Smooth muscle cell (in vitro differentiated cells): ENCODE data around the gene BBS12. TPM values are rescaled to one million over a fixed set of nuclear protein-coding genes. Genes with fewer than 3 reads are reported as not detected.

ENCODE experiments used
- DNase-seq: peaks from one replicate; lab custom pipeline; 2025; ENCODE audit not compliant: unreplicated experiment; lab: John Stamatoyannopoulos, UW
- H2AFZ ChIP-seq: fragments of 200-600 bp; sonication (generic); 2 replicates; pipeline ENCODE4 v1.6.0; 2016; ENCODE audit warnings: antibody characterized with exemption, low read depth, mild to moderate bottlenecking
- H3F3A ChIP-seq: fragments of 200-600 bp; sonication (generic); 2 replicates; pipeline ENCODE4 v1.6.0; 2017; ENCODE audit warnings: antibody characterized with exemption, low read depth
- H3K27ac ChIP-seq: fragments of 200-600 bp; sonication (generic); 2 replicates; pipeline ENCODE4 v1.5.1; 2016; ENCODE audit warnings: low read depth, mild to moderate bottlenecking
- H3K27me3 ChIP-seq: fragments of 200-600 bp; sonication (generic); 2 replicates; pipeline ENCODE4 v1.6.1; 2016; ENCODE audit warnings: low read depth, mild to moderate bottlenecking
- H3K36me3 ChIP-seq: fragments of 200-600 bp; sonication (generic); 2 replicates; pipeline ENCODE4 v1.5.1; 2016; ENCODE audit warnings: low read depth
- H3K4me1 ChIP-seq: fragments of 200-600 bp; sonication (generic); 2 replicates; pipeline ENCODE4 v1.5.1; 2016; ENCODE audit warnings: low read depth
- H3K4me2 ChIP-seq: fragments of 200-600 bp; sonication (generic); 2 replicates; pipeline ENCODE4 v1.6.0; 2016; ENCODE audit warnings: mild to moderate bottlenecking
- H3K4me3 ChIP-seq: fragments of 200-600 bp; sonication (generic); 2 replicates; pipeline ENCODE4 v1.5.1; 2016; ENCODE audit warnings: mild to moderate bottlenecking
- H3K79me2 ChIP-seq: fragments of 200-600 bp; sonication (generic); 2 replicates; pipeline ENCODE4 v1.6.0; 2016; ENCODE audit warnings: low read depth, mild to moderate bottlenecking
- H3K9ac ChIP-seq: fragments of 200-600 bp; sonication (generic); 2 replicates; pipeline ENCODE4 v1.6.0; 2016; ENCODE audit warnings: low read depth
- H3K9me3 ChIP-seq: fragments of 200-600 bp; sonication (generic); replicated peaks from 2 replicates; pipeline ENCODE4 v1.5.1; 2016; ENCODE audit warnings: low read depth
- H4K20me1 ChIP-seq: fragments of 200-600 bp; sonication (generic); 2 replicates; pipeline ENCODE4 v1.6.0; 2016; ENCODE audit warnings: low read depth
- WGBS: methylation state at CpG from one replicate; pipeline ENCODE4 v1.1.7; 2016; ENCODE audit warnings: low lambda C conversion rate; 5-methylcytosine and 5-hydroxymethylcytosine counted together
- polyA plus RNA-seq: library from polyadenylated mRNA; unstranded; fragments of >200 nt; fragmentation: Nextera tagmentation; extraction: Ambion mirVana; gene quantifications from 2 replicates; pipeline ENCODE4 v1.2.1, GENCODE V29; 2016
- total RNA-seq: library from RNA; depleted of rRNA; stranded (reverse); fragments of >200 nt; gene quantifications from 2 replicates; pipeline ENCODE4 v1.2.3, GENCODE V29; 2014
- TF ChIP-seq, protein P1 (sequence below): fragments of 200-600 bp; sonication (generic); IDR thresholded peaks from 2 replicates; pipeline ENCODE4 v1.5.1; 2017; ENCODE audit warnings: borderline replicate concordance, mild to moderate bottlenecking, antibody characterized with exemption; ENCODE audit not compliant: insufficient read depth, poor library complexity, severe bottlenecking

Gene BBS12
- total and polyA plus RNA-seq, 2 experiments from 2014 or later, result 3.6 to 3.7 TPM

DNA sequence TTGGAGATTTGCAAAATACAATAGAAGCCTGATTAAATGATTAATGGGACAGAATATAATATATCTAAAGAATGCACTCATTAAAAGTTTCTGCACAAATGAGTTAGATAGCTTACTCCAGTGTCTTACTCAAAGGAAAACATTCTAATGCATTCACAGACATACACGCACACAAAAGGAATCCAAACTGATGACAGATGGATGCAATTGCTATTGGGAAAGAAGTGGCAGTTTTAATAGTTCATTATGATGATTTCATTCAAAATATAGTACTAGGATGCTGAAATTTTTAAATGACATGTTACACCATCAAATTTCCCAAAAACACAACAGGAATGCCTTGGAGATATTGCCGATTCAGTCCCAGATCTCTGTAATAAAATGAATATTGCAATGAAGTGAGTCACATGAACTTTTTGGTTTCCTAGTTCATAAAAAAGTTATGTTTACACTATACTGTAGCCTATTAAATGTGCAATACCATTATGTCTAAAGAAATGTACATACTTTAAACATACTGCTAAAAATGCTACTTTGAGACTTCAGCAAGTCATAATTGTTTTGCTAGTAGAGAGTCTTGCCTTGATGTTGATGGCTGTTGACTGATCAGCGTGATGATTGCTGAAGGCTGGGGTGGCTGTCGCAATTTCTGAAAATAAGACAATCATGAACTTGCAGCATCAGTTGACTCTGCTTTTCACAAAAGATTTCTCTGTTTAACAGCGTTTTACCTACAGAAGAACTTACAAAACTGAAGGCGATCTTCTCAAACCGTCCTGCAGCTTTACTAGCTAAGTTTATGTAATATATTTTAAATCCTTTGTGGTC, 45.6 kb downstream of the BBS12 start:
- Histone ChIP-seq H3K4me2 (peak overlapping the region; percentile 9), H3F3A (no peaks in the 10 kb centered on the region), H3K36me3 (no peaks in the 10 kb centered on the region), H4K20me1 (no peaks in the 10 kb centered on the region), H3K4me1 (peaks cover 4% of the 10 kb centered on the region), H3K27ac (peak overlapping the region; percentile 84), H3K9me3 (no peaks in the 10 kb centered on the region), H3K79me2 (no peaks in the 10 kb centered on the region), H3K9ac (peak overlapping the region; percentile 32), H3K4me3 (no peak overlapping the region), H3K27me3 (no peaks in the 10 kb centered on the region), H2AFZ (peak overlapping the region; percentile 39)
- 79% methylated on average over 7 of the region's 7 CpGs for WGBS
- TF ChIP-seq, protein P1, sequence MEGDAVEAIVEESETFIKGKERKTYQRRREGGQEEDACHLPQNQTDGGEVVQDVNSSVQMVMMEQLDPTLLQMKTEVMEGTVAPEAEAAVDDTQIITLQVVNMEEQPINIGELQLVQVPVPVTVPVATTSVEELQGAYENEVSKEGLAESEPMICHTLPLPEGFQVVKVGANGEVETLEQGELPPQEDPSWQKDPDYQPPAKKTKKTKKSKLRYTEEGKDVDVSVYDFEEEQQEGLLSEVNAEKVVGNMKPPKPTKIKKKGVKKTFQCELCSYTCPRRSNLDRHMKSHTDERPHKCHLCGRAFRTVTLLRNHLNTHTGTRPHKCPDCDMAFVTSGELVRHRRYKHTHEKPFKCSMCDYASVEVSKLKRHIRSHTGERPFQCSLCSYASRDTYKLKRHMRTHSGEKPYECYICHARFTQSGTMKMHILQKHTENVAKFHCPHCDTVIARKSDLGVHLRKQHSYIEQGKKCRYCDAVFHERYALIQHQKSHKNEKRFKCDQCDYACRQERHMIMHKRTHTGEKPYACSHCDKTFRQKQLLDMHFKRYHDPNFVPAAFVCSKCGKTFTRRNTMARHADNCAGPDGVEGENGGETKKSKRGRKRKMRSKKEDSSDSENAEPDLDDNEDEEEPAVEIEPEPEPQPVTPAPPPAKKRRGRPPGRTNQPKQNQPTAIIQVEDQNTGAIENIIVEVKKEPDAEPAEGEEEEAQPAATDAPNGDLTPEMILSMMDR, result no peak
- DNase-seq, result no peak

DNA sequence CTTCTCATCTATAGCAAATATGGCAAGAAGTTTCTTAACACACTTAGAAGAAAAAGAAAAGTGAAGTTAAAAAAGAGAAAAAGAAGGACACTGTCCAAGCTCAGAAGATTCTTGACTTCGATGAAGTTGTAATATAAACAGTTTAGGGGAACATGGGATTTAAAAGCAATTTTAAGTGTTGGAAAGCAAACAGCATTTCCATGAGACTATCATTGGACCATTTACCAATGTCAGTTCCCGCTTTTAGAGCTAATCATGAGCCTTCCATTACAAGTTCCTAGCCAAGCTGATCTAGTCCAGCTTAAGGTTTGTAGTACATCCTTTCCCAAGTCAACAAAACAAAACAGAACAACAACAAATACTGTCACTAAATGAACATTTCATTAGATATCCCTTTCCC, 49.0 kb downstream of the BBS12 start:
- H3K4me2 ChIP-seq, result no peak overlapping the region
- no peaks in the 10 kb centered on the region for H3K79me2 ChIP-seq
- H3K9me3 ChIP-seq, result no peaks in the 10 kb centered on the region
- no peak overlapping the region for H2AFZ ChIP-seq
- no peaks in the 10 kb centered on the region for H3K27me3 ChIP-seq
- H3F3A ChIP-seq, result no peaks in the 10 kb centered on the region
- no peak for DNase-seq
- H3K27ac ChIP-seq, result no peak overlapping the region
- H3K4me1 ChIP-seq, result peaks cover 16% of the 10 kb centered on the region
- TF ChIP-seq, protein P1, result no peak
- no peak overlapping the region for H3K9ac ChIP-seq
- 90% methylated on average over 2 of the region's 2 CpGs for WGBS
- no peaks in the 10 kb centered on the region for H3K36me3 ChIP-seq
- H3K4me3 ChIP-seq, result no peak overlapping the region
- no peaks in the 10 kb centered on the region for H4K20me1 ChIP-seq

DNA sequence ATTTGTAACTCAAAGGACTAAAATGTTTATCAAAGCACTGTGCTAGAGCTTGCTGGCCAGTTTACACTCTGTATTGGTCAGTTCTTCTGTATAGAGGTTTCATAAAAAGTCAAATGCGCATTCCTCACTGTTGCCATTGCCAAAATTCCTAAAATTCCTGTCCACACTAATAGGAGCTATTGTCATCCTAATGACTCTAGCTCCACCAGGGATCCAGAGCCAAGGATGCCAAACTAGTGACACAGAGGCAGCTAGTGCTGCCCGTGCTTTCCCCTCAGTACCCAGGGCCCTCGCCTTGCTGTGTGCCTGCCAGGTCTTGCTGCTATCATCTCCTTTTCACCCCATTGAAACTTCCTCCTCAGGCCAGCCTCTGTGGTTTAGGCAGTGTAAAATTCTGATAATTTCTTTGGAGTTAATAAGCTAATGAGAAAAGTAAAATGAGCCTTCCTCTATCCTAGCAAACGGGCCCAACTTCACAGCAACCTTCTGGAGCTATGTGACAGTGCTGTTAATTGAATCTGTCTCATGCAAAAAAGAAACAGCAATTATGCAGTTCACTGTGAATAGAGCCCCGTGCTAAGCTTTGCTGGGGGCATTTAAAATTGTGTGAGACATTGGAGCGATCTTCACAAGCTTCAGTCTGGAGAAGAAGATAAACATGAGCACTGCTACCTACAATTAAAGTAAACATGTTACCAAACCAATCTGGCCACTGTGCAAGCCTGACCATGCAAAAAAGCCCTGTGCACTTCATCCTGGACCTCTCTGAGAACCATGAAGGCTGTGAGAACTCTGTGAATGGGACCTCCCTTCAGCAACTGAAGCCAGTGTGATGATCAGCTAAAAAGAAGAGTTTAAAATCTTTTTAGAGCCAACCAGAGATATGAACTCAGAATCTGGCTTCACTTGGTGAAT, 51.1 kb downstream of the BBS12 start:
- Histone ChIP-seq H4K20me1 (no peaks in the 10 kb centered on the region), H3K4me1 (peaks cover 13% of the 10 kb centered on the region), H3K27me3 (no peaks in the 10 kb centered on the region), H3K9me3 (no peaks in the 10 kb centered on the region), H2AFZ (peak overlapping the region; percentile 34), H3K4me3 (no peak overlapping the region), H3F3A (no peaks in the 10 kb centered on the region), H3K36me3 (no peaks in the 10 kb centered on the region), H3K4me2 (peak overlapping the region; percentile 42), H3K9ac (peak overlapping the region; percentile 22), H3K27ac (peak overlapping the region; percentile 57), H3K79me2 (no peaks in the 10 kb centered on the region)
- DNase-seq, result no peak
- TF ChIP-seq, protein P1, result no peak
- 10% methylated on average over 6 of the region's 6 CpGs for WGBS
